22Rv1 (cell line): ENCODE results near the gene WFIKKN1.

Source experiments
- H3K27ac ChIP-seq: fragments of 450-650 bp; 2 replicates; pipeline ENCODE4 v1.5.1; 2017
- ZFX ChIP-seq: fragments of 450-650 bp; IDR thresholded peaks from 2 replicates; pipeline ENCODE4 v1.6.1; 2017; ENCODE audit warnings: antibody characterized with exemption, borderline replicate concordance
- TF ChIP-seq, protein P1 (sequence below): fragments of 450-650 bp; IDR thresholded peaks from 2 replicates; pipeline ENCODE4 v1.5.1; 2017; ENCODE audit warnings: mild to moderate bottlenecking

The WFIKKN1 gene

GRCh38 chr16:678209-678857 lies 47.5 kb downstream of the WFIKKN1 start:
- TF ChIP-seq, protein P1, sequence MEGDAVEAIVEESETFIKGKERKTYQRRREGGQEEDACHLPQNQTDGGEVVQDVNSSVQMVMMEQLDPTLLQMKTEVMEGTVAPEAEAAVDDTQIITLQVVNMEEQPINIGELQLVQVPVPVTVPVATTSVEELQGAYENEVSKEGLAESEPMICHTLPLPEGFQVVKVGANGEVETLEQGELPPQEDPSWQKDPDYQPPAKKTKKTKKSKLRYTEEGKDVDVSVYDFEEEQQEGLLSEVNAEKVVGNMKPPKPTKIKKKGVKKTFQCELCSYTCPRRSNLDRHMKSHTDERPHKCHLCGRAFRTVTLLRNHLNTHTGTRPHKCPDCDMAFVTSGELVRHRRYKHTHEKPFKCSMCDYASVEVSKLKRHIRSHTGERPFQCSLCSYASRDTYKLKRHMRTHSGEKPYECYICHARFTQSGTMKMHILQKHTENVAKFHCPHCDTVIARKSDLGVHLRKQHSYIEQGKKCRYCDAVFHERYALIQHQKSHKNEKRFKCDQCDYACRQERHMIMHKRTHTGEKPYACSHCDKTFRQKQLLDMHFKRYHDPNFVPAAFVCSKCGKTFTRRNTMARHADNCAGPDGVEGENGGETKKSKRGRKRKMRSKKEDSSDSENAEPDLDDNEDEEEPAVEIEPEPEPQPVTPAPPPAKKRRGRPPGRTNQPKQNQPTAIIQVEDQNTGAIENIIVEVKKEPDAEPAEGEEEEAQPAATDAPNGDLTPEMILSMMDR = no peak
- TF ChIP-seq ZFX = no peak
- H3K27ac ChIP-seq = peak overlapping the region; percentile 98

DNA sequence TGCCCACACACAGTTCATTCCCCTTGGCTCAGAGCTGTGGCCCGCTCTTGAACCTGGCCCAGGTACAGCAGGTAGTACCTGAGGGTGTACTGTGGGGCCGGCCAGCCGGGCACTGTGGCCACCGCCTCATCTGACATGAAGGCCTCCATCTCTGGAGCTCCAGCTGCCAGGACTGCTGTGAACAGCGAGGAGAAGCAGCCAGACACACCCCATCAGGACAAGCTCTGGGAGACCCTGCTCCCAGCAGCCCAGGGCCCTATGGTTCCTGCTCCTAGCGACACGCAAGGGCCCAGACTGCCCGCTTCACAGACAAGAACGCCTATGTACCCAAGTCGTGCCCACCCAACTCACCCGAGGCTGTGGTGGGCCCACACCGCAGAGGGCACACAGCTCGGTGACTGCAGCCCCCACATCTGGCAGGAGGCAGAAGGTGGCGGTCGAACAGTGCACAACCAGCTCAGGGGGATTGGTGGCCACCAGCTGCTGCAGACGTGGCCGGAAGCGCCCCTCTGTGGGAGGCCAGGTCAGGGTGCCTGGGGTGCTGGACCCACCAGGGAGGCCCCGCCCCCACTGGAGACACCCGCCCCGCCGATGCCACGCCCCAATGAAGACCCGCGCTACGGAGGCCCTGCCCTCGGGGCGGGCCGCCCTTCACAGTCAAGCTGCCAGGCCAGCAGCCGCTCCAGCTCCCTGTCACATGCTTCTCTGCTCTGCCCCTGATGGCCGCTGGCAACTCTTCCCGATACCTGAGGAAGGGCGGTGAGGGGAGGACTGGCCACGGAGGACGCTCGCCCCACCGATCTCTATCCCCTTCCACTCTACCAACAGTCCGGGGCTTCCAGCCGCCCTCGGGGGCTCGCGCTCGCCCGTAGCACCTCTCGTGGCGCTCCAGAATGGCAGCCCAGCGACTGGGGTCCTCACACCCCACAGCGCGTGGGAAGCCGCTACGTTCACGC lies 48.4 kb downstream of the WFIKKN1 start:
- TF ChIP-seq ZFX = no peak
- TF ChIP-seq, protein P1 = no peak
- peak overlapping the region; percentile 98 for H3K27ac ChIP-seq

DNA sequence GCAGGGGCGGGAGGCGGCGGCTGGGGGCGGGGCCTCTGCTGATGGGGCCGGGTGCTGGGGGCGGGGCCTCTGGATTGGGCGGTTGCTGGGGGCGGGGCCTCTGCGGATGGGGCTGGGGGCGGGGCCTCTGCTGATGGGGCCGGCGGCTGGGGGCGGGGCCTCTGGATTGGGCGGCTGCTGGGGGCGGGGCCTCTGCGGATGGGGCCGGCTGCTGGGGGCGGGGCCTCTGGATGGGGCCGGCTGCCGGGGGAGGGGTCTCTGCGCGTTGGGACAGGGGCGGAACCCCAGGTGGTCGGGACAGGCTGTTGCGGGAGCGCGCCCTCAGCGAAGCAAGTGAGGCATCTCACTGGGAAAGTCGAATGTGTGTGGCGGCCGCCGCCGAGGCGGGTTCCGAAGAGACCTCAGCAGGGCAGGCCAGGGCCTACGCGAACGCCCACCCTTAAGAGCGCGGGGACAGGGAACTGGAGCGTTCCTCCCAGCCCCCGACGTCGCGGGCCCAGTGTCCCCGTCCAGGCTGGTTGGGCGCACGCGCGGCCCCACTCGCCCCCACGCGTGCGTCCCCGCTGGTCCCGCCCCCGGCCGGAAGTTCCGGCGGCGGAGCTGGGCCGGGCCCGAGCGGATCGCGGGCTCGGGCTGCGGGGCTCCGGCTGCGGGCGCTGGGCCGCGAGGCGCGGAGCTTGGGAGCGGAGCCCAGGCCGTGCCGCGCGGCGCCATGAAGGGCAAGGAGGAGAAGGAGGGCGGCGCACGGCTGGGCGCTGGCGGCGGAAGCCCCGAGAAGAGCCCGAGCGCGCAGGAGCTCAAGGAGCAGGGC lies 49.2 kb downstream of the WFIKKN1 start, which contains the start of gene STUB1:
Gene STUB1 (plus strand): TSS at position 597 of the 811 bp plus-strand sequence. CDS start 116 bp downstream, at position 713.
- peak within 1 kb of the TSS; percentile 98 for H3K27ac ChIP-seq
- no peak for TF ChIP-seq ZFX
- TF ChIP-seq, protein P1 = no peak

DNA sequence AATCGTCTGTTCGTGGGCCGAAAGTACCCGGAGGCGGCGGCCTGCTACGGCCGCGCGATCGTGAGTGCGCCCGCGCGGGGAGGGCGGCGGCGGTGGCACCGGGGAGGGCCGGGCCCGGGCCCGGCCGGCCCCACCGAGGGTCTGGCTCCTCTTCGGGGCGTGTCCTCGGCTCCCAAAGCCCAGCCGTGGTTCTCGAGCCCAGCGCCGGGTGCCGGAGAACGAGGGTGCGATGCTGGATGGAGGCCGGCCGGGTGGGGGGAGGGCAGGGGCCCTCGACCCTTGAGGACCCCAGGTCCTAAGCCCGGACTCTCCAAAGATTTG lies 49.8 kb downstream of the WFIKKN1 start:
- TF ChIP-seq ZFX = no peak
- TF ChIP-seq, protein P1 = no peak
- peak overlapping the region; percentile 98 for H3K27ac ChIP-seq

DNA sequence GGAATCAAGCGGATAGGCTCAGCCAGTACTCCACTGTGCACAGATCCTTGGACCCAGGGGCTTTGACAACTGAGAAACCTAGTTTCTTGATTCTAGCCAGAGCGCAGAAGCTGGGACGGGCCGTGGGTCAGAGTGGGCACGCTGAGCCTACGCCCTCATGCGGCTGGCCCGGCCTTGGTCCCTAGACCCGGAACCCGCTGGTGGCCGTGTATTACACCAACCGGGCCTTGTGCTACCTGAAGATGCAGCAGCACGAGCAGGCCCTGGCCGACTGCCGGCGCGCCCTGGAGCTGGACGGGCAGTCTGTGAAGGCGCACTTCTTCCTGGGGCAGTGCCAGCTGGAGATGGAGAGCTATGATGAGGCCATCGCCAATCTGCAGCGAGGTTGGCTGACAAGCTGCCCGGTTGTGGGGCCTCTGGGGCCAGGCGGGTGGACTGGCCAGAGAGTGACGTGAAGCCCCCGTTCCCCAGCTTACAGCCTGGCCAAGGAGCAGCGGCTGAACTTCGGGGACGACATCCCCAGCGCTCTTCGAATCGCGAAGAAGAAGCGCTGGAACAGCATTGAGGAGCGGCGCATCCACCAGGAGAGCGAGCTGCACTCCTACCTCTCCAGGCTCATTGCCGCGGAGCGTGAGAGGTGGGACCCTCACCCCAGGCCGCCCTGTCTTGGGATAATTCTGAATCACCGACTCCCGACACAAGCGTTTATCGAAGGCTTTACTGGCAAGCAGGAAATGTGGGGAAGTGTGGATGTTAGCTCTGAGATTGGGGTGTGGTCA lies 50.4 kb downstream of the WFIKKN1 start:
- peak overlapping the region; percentile 98 for H3K27ac ChIP-seq

DNA sequence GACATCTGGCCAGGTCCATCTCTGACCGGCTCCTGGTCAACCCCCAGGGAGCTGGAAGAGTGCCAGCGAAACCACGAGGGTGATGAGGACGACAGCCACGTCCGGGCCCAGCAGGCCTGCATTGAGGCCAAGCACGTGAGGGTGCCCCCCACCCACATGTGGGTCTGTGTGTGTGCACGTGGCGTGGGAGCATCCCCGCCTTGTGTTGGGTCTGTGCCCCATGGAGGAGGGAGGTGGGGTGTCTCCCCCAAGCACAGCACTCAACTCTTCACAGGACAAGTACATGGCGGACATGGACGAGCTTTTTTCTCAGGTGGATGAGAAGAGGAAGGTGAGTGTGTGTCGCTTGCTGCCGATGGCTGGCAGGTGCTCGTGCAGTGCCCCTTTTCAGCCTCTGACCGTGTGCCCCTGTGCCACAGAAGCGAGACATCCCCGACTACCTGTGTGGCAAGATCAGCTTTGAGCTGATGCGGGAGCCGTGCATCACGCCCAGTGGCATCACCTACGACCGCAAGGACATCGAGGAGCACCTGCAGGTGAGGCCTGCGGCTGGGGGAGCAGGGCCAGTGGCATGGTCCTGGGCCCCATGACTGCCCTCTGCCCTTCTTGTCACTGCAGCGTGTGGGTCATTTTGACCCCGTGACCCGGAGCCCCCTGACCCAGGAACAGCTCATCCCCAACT lies 51.1 kb downstream of the WFIKKN1 start:
- no peak for TF ChIP-seq ZFX
- TF ChIP-seq, protein P1 = no peak
- peak overlapping the region; percentile 98 for H3K27ac ChIP-seq

More for the DNA sequence above, 50.4 kb downstream of the WFIKKN1 start:
- no peak for TF ChIP-seq ZFX
- TF ChIP-seq, protein P1 = peak; percentile 34
